ENCODE measurements around the gene RAP1GDS1.

GRCh38 chr4:98226396-98226795, 34.8 kb upstream of the RAP1GDS1 start:
- TF ChIP-seq POLR2AphosphoS5 (IDR thresholded peaks at IDR 0.05), result no peak
- TF ChIP-seq, protein P1, sequence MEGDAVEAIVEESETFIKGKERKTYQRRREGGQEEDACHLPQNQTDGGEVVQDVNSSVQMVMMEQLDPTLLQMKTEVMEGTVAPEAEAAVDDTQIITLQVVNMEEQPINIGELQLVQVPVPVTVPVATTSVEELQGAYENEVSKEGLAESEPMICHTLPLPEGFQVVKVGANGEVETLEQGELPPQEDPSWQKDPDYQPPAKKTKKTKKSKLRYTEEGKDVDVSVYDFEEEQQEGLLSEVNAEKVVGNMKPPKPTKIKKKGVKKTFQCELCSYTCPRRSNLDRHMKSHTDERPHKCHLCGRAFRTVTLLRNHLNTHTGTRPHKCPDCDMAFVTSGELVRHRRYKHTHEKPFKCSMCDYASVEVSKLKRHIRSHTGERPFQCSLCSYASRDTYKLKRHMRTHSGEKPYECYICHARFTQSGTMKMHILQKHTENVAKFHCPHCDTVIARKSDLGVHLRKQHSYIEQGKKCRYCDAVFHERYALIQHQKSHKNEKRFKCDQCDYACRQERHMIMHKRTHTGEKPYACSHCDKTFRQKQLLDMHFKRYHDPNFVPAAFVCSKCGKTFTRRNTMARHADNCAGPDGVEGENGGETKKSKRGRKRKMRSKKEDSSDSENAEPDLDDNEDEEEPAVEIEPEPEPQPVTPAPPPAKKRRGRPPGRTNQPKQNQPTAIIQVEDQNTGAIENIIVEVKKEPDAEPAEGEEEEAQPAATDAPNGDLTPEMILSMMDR (IDR thresholded peaks at IDR 0.05), result no peak
- TF ChIP-seq POLR2A (IDR thresholded peaks at IDR 0.05), result no peak

Measured in stomach (tissue), 4 donors.